8988T (cell line): Measurements from ENCODE around the gene OPCML.

Source experiments
- DNase-seq: peaks from one replicate; pipeline ENCODE4 v3.0.0; 2011

Gene OPCML

DNA sequence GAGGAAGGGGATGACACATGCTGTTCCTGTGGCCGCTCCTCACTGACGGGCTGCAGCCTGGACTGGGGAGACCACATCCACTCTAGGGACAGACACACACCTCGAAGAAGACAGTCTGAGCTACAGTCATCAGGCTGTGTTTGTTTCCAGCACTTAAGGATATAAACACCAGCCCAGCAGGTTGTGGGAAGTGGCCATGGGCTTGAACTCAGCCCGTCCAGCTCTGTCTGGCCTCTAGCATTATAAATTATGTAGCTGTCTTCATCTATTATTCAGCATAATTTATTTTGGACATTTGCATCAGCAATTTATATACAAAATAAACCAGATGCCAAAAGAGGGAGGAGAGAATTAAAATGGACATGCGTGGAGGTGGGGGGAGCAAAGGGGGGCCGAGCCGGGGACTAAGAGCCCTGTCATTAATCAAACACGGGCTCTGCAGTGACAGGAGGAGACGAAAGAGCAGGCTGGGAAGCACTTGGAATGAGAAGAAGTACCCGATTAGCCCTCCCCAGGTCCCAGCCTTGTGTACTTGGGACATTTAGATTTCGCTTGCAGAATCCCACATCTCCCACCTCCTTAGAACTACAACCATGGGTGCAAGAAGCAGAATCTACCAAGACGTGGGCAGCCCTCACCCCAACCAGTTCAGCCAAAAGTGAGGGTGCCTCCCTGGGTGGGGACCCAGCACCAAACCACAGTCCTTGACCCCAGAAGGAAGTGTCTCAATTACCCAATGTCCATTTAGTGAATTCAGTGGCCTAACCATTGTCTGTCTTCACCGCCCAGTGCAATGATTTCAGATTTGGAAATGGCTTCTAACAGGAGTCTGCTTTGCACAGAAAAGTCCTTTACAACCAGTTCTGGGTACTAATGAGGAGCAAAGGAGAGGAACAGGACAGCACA lies 309.6 kb downstream of the OPCML start:
- no peak for DNase-seq

- no peak for DNase-seq
Observed at GRCh38 chr11:133219543-133219942, 312.8 kb downstream of the OPCML start.

DNA sequence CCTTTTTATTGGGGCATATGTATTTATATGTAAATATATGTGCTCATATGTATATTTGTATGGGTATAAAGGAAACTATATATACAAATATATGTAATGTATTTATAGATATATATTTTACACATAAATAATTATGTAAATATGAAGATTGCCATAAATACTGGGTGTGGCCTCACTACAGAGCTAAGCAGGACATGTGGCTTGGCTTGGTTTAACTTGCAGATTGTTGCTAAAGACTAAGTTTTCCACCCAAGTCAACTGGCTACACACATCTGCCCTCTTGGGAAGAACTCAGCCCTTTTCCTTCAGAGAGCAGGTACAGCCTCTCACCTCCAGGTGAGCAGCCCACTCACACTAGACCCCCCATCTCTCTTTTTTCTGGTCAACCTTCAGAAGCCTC lies 315.5 kb downstream of the OPCML start:
- DNase-seq: no peak

GRCh38 chr11:133215596-133216230 lies 316.6 kb downstream of the OPCML start:
- no peak for DNase-seq

GRCh38 chr11:133214646-133215045 lies 317.7 kb downstream of the OPCML start:
- no peak for DNase-seq

DNA sequence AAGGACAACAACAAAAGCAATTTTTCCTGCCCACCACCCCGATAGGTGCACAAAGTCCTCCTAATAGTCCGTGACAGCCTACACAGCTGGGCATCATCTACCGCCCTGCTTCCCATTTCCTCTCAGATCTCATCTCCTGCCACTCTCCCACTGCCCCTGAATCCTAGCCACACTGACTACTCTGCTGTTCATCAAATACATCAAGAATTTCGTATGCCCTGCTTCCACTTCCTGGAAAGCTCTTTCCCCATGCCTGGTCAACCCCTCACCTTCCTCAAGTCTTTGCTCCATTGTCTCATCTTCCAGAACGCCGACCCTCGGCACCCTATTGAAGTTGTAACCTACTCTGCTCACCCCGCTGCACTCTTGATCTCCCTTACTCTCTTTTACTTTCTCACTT lies 320.1 kb downstream of the OPCML start:
- DNase-seq: no peak

DNA sequence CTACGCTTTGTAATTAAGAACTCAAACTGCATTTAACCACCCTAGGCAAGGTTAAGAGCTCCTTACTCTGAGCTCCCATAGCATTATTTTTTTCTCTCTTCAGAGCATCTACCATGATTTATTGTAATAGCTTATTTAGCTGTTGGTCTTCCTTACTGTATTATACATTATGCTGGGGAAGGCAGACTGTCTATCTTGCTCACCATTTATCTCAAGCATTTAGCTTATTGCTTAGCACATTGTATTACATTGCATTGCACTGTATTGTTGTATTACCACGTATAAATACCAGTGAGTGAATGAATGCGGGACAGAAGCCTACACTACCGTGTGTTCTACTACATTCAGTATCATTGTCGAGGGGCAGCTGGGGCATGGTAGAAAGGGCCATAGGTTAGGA lies 324.3 kb downstream of the OPCML start:
- no peak for DNase-seq

DNA sequence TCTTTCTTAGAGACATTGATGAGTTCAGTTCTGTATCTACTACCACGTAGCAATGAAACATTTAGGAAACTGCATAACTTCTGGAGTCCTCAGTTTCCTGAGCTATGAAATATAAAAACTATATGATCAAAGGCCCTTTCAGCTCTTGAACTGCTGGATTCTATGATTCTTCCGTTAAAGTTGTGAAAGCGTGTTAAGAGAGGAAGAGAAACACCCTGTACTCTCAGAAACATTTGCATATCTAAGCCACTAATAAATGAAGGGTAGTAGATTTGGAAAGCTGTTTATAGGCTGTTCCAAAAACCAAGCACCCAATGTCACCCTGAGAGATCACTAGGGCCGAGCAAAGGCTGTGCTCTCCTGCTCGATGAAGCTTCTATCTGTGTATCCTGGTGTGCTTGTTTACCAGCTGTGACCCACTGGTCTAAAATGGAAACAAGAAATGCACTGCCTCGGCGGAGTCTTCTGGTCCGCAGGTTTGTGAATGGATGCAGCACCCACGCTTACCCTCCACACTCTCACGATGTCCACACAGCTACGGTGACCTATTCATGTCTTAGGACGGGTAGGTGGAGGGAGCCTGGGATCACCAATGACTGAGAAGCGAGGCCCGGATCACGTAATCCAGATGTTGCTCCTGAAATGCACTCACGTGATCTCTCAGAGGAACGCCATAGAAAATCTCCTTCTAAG lies 325.8 kb downstream of the OPCML start:
- DNase-seq: no peak

GRCh38 chr11:133204158-133204557 lies 328.1 kb downstream of the OPCML start:
- no peak for DNase-seq

DNA sequence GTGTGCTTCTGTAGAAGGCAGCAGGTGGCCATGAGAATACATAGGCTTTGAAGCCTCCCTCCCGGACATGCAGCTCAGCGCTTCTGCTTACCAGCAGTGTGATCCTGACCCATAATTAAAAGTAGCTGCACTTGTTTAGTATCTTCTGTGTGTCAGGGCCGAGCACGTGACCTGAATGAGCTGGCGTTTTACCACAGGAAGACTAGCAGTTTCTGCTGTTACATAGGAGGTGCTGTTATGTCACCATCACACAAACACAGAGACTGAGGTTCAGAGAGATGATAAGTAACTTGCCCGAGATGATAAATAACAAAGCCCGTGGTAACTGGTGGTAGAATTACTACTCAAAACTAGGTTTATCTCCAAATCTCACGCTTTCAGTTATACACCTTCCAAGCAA lies 329.5 kb downstream of the OPCML start:
- DNase-seq: no peak

DNA sequence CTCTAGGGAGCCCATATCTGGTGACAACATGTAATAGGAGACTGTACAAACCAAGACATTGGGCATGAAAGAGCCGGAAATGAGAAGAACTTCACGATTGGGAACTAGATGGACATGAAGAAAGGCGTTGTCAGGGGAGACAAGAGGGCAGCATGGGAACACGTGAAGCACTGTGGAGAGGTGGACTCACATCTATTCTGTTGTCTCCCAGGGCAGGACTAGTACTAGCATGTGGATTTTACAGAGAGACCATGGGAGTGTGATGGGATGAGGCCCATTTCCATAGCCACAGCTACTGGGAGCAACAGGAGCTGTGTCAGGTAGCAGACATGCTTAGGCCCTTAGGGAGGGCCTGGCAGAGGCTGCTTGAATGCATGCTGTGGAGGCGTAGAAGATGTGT lies 333.9 kb downstream of the OPCML start:
- DNase-seq: no peak

GRCh38 chr11:133197425-133197824 lies 334.9 kb downstream of the OPCML start:
- no peak for DNase-seq

- DNase-seq: no peak
Observed at GRCh38 chr11:133191931-133192330, 340.4 kb downstream of the OPCML start.

DNA sequence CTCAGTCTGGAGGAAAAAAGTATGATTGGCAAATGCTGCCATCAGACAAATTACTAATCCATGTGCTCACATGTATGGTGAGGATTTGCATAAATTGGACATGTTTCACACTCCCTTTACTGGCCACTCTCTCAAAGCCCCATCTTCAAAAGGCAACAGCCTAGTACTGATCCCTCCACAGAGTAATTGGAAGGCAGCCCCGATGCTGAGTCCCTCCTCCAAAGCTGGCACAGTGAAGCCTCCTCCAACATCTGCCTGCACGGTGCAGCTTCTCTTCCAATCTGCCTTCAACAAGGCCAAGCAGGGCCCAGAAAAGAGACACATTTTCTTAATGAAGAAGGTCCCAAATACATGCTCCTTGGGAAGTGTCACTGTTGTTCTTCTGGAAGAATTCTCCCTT lies 350.6 kb downstream of the OPCML start:
- no peak for DNase-seq

- no peak for DNase-seq
Observed at GRCh38 chr11:133181066-133181465, 351.2 kb downstream of the OPCML start.

GRCh38 chr11:133180201-133180600 lies 352.1 kb downstream of the OPCML start:
- DNase-seq: no peak

DNA sequence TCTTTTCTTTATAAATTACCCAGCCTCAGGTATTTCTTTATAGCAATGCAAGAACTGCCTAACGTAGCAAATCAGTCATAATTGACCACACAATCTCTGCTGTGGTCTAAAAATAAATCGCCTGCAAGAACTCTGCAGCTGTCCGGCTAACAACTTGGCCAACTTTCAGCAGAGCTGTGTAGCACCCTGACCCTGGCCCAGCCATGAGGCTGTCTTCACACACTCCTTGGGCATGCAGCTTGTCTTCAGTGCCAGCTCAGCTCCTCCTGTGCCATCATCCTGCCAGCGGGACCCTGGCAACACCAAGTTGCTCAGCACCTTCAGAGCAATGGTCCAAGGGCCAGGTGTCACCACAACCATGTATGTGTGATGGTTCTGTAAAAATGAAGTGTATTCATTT lies 355.6 kb downstream of the OPCML start:
- no peak for DNase-seq

DNA sequence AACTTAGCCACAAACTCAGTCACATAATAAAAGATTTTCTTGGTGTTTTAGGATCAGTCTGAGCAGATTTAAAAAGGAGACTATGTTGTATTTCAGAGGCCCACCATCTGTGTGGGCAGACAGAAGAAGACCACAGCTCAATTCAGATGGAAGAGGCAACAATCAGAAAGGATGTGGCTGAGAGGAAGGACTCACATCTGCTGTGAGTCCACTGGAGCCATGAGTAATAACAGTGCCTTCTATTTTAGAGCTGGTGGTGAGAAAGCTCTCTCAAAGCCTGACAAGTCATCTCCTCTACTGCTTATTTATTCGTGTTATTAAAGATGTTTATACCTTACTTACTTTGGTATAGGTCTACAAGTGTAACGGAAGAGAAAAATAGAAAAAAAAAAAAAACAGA lies 357.2 kb downstream of the OPCML start:
- DNase-seq: no peak

- DNase-seq: no peak
Observed at GRCh38 chr11:133173810-133174412, 358.4 kb downstream of the OPCML start.

- DNase-seq: no peak
Observed at GRCh38 chr11:133172349-133172748, 360.0 kb downstream of the OPCML start.

- DNase-seq: no peak
Observed at GRCh38 chr11:133171374-133171773, 360.9 kb downstream of the OPCML start.

DNA sequence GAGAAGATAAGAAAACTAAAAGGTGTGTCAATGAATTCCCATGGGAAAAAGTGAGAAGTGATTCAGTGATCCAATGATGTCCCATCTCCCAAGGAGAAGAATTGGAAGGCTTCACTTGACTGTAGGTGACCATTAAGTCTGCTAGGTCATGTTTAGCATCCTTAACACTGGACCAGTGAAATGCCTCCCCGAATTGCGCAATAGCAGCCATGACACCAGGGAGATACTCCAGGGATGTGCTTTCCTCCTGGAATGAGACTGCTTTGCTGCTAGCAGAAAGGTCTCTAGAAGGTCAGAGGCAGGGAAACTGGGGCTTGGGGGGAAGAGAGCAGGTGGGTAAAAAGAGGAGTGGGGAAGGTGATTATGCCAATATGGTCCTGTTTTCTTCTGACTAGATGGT lies 364.3 kb downstream of the OPCML start:
- DNase-seq: no peak

GRCh38 chr11:133166662-133167061 lies 365.6 kb downstream of the OPCML start:
- DNase-seq: no peak

DNA sequence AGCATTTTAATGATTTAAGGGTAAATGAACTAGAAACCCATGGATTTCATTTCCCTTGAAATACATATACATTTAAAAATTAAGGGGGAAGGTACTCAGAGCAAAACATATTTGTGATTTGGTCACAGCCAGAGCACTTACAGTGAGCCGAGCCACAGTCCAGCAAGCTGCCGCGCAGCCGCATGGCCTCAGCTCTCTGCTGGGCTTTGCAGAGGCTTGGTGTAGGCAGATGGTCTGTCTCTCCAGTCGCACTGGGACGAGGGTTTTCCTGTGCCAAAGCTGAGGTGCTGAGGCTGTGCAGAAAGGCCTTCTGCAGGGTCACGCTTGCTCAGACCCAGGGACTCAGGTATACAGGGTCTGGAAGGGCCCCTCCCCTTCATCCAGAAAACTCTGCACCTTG lies 367.3 kb downstream of the OPCML start:
- DNase-seq: no peak
